Mononuclear cell (primary cell): ENCODE results near the gene EPB41L3. TPM values are rescaled to one million over a fixed set of nuclear protein-coding genes. Genes with fewer than 3 reads are reported as not detected.
"Not testable (repeated sequence)": the region's sequence is repeated elsewhere in the genome, so short reads cannot be mapped to it uniquely, and the experiment has no call there.

Source experiments
- H3K27me3 ChIP-seq: 2 replicates; pipeline ENCODE4 v1.6.0; 2011; ENCODE audit warnings: low read length, control low read depth; ENCODE audit not compliant: insufficient read depth
- H3K4me1 ChIP-seq: 2 replicates; pipeline ENCODE4 v1.5.1; 2011; ENCODE audit warnings: mild to moderate bottlenecking, low read length, control low read depth; ENCODE audit not compliant: insufficient read depth
- H3K4me3 ChIP-seq: 2 replicates; pipeline ENCODE4 v1.5.1; 2011; ENCODE audit warnings: mild to moderate bottlenecking, low read length, moderate library complexity
- H3K9me3 ChIP-seq: 2 replicates; pipeline ENCODE4 v1.5.1; 2011; ENCODE audit warnings: low read depth, mild to moderate bottlenecking, control low read depth, low read length
- total RNA-seq: library from RNA; depleted of rRNA; stranded (reverse); fragments of >200 nt; gene quantifications from one replicate; pipeline ENCODE4 v1.2.3, GENCODE V29; 2012

EPB41L3 gene
- 24.9 TPM for total RNA-seq

GRCh38 chr18:5543773-5544389 is at the start of gene EPB41L3:
Gene EPB41L3, minus strand, starts transcription at chr18:5543997. Its CDS starts 54,814 bp downstream, at chr18:5489183.
- H3K27me3 ChIP-seq, result peaks cover 35% of the 10 kb centered on the region
- no peaks in the 10 kb centered on the region for H3K9me3 ChIP-seq
- peaks cover 18% of the 10 kb centered on the region for H3K4me1 ChIP-seq
- H3K4me3 ChIP-seq, result peak within 1 kb of the TSS; percentile 46

- no peaks in the 10 kb centered on the region for H3K9me3 ChIP-seq
- peaks cover 3% of the 10 kb centered on the region for H3K4me1 ChIP-seq
- no peak overlapping the region for H3K4me3 ChIP-seq
- peaks cover 2% of the 10 kb centered on the region for H3K27me3 ChIP-seq
These were observed 44.7 kb upstream of the EPB41L3 start for GRCh38 chr18:5588529-5588928.

- Histone ChIP-seq H3K4me3 (no peak overlapping the region), H3K9me3 (no peaks in the 10 kb centered on the region), H3K27me3 (peaks cover 2% of the 10 kb centered on the region), H3K4me1 (peaks cover 12% of the 10 kb centered on the region)
These were observed 41.9 kb upstream of the EPB41L3 start for GRCh38 chr18:5585653-5586052.

- Histone ChIP-seq H3K27me3 (peaks cover 2% of the 10 kb centered on the region), H3K9me3 (no peaks in the 10 kb centered on the region), H3K4me3 (no peak overlapping the region), H3K4me1 (peaks cover 12% of the 10 kb centered on the region)
These were observed 41.1 kb upstream of the EPB41L3 start for GRCh38 chr18:5584746-5585417.

- Histone ChIP-seq H3K4me1 (peaks cover 12% of the 10 kb centered on the region), H3K4me3 (no peak overlapping the region), H3K9me3 (no peaks in the 10 kb centered on the region), H3K27me3 (peaks cover 2% of the 10 kb centered on the region)
These were observed 39.3 kb upstream of the EPB41L3 start for GRCh38 chr18:5582849-5583681.

- Histone ChIP-seq H3K27me3 (peaks cover 2% of the 10 kb centered on the region), H3K9me3 (no peaks in the 10 kb centered on the region)
These were observed 38.3 kb upstream of the EPB41L3 start for GRCh38 chr18:5582076-5582475.

GRCh38 chr18:5574843-5575242 is 31.0 kb upstream of the EPB41L3 start:
- no peaks in the 10 kb centered on the region for H3K9me3 ChIP-seq
- no peak overlapping the region for H3K4me3 ChIP-seq
- H3K4me1 ChIP-seq, result no peaks in the 10 kb centered on the region
- no peaks in the 10 kb centered on the region for H3K27me3 ChIP-seq

More at GRCh38 chr18:5582076-5582475, 38.3 kb upstream of the EPB41L3 start:
- Histone ChIP-seq H3K4me1 (peaks cover 12% of the 10 kb centered on the region), H3K4me3 (no peak overlapping the region)

GRCh38 chr18:5571666-5572065 is 27.9 kb upstream of the EPB41L3 start:
- Histone ChIP-seq H3K9me3 (no peaks in the 10 kb centered on the region), H3K4me3 (no peak overlapping the region), H3K27me3 (no peaks in the 10 kb centered on the region), H3K4me1 (no peaks in the 10 kb centered on the region)

- H3K27me3 ChIP-seq, H3K9me3 ChIP-seq, H3K4me3 ChIP-seq, H3K4me1 ChIP-seq: not testable (repeated sequence)
These were observed 26.8 kb upstream of the EPB41L3 start for GRCh38 chr18:5570613-5571012.

GRCh38 chr18:5568416-5568815 is 24.6 kb upstream of the EPB41L3 start:
- no peak overlapping the region for H3K4me3 ChIP-seq
- H3K27me3 ChIP-seq, result no peaks in the 10 kb centered on the region
- no peaks in the 10 kb centered on the region for H3K9me3 ChIP-seq
- H3K4me1 ChIP-seq, result no peaks in the 10 kb centered on the region

GRCh38 chr18:5558851-5559250 is 15.1 kb upstream of the EPB41L3 start:
- Histone ChIP-seq H3K9me3 (no peaks in the 10 kb centered on the region), H3K4me1 (no peaks in the 10 kb centered on the region), H3K27me3 (no peaks in the 10 kb centered on the region), H3K4me3 (no peak overlapping the region)

- H3K27me3 ChIP-seq, result no peaks in the 10 kb centered on the region
These were observed 12.6 kb upstream of the EPB41L3 start for GRCh38 chr18:5556310-5556974.

GRCh38 chr18:5554629-5555028 is 10.8 kb upstream of the EPB41L3 start:
- no peak overlapping the region for H3K4me3 ChIP-seq
- H3K9me3 ChIP-seq, result no peaks in the 10 kb centered on the region
- no peaks in the 10 kb centered on the region for H3K27me3 ChIP-seq
- no peaks in the 10 kb centered on the region for H3K4me1 ChIP-seq

More at GRCh38 chr18:5556310-5556974, 12.6 kb upstream of the EPB41L3 start:
- no peak overlapping the region for H3K4me3 ChIP-seq
- H3K9me3 ChIP-seq, result no peaks in the 10 kb centered on the region
- no peaks in the 10 kb centered on the region for H3K4me1 ChIP-seq

GRCh38 chr18:5546660-5547059 is 2.9 kb upstream of the EPB41L3 start:
- no peaks in the 10 kb centered on the region for H3K9me3 ChIP-seq
- H3K27me3 ChIP-seq, result peaks cover 26% of the 10 kb centered on the region
- no peak overlapping the region for H3K4me3 ChIP-seq
- H3K4me1 ChIP-seq, result peaks cover 13% of the 10 kb centered on the region
